HTR-8/SVneo (cell line): ENCODE measurements around the gene EDN2.

Source experiments
- DNase-seq: peaks from one replicate; pipeline ENCODE4 v3.0.0; 2011; ENCODE audit warnings: low spot score, mixed read lengths; ENCODE audit not compliant: insufficient read length
- FAIRE-seq: peaks from 2 replicates; lab custom pipeline; 2011; peaks lifted over from hg19 to GRCh38; lab: Jason Lieb, UNC

EDN2 gene

DNA sequence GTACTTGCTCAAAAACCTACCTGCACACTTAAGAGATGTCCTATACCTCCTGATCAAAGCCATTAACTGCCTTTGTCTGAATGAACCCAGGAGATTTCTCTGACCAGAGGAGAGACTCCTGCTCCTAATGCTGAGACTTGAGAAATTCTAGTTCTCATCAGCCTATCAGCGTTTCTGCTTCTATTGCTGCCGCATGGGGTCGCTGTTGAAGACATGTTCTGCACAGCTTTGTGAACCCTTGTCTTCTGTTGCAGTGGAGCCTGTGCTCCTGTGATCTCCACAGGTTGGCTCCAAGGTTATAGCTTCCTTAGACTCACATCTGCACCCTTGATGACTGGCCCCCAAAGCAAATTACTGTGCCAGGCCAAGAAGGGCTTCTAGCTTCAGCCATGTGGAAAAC is 40.2 kb downstream of the EDN2 start:
- no peak for DNase-seq

DNA sequence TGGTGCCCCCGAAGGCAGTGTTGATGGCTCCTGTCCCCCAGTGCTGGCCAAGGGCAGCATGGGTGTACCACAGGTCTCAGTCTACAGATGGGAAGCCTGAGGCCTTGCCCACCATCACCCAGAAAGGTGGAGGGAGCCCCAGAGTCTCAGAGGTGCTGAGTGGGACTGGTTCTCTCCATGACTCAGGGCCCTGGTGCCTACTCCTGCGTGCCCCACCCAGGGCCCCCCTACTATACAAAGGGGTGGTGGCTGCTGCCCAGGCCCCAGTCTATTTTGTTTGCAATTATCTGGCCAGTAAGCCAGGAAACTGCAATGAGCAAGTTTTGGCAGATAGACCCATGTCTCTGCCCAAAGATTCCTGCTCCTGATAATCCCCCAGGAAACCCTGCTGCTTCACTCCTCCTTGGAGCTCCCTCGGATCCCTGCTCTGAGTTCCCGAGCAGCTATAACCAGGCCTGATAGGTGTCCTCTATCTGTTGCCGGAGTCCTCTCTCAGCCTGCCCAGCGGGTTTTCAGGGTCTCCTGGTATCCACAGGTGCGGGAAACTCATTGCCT is 41.7 kb downstream of the EDN2 start:
- no peak for DNase-seq
- no peak for FAIRE-seq

More for the DNA sequence above, 40.2 kb downstream of the EDN2 start:
- FAIRE-seq = no peak

DNA sequence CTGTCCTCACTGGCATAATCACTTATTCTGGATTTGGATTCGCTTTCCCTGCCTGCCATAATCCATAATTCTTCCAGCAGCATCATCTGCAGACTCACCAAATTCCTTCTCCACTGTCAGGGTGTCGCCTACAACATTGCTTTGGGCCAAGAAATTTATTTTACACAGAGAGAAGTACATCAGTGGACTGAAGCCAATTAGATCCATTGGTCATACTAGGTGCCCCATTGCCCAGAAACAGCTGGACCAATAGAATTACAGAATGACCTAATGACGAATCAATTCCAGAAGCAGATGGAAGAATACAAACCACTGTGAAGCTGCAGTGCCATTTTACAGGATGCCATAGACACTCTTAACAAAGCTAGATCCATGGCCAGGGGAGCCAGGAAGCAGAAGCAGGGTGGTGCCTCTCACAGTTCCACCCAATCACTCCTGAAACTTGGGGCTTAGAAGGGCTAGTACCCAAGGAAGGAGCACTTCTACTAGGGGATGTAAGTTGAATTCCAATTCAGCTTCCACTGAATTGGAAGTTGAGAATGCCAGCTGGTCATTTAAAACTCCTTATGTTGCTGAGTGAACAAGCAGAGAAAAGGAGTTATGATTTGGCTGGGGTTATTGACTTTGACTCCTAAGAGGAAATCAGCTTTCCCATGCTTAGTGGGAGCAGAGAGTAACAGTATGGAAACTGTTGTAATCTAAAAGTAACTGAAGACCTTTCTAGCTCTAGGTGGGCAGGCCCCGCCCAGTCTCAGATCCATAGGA is 44.0 kb downstream of the EDN2 start:
- DNase-seq = no peak
- no peak for FAIRE-seq

DNA sequence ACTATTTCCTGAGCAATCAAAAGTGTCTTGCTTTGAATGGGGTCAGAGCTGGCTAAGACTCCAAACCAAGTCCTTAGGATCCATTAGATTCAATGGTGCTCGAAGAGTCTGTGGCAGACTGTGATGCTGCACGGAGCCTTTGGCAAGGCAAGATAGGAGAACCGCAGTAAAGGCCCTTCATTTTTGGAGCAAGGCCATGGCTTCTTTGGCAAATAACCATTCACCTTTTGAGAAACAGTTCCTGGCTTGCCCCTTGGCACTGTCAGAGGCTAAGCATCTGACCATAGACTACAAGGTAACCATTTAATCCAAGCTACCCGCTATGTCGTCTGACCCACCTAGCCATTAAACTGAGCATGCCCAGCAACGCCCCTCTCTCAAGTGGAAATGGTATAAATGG is 45.2 kb downstream of the EDN2 start:
- no peak for DNase-seq
- FAIRE-seq = no peak

DNA sequence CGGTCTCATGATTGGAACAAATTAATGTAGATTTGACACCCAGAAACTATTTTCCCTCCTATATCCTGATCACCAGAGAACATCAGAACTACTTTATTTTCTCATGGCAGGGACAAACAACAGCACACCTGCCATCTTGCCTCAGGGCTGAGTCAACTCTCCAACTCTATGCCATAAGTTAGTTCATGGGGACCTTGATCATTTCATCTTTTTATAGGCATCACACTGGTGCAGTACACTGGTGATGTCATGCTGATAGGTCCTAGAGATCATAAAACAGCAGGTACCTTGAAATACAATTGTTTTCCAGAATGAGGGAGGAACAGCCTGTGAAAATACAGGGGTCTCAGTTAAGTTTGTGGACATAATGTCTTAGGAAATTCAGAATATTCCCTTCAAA is 45.8 kb downstream of the EDN2 start:
- no peak for DNase-seq
- FAIRE-seq = no peak

DNA sequence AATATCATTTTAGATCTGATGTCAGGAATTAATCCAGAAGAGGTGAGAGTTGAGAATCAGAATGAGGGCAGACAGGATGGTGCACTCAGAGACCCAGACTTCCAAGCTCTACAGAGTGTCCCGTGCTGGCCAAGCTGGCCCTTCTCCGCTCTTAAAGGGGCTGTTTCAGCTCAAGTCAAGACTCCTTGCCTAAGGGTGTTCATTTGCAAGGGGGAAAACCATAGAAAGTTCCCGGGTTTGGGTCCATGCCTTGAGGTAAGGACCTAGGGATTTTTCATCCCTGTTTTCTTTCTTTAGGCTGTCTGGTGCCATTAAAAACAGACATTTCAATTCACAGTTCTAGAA is 47.5 kb downstream of the EDN2 start:
- no peak for FAIRE-seq

DNA sequence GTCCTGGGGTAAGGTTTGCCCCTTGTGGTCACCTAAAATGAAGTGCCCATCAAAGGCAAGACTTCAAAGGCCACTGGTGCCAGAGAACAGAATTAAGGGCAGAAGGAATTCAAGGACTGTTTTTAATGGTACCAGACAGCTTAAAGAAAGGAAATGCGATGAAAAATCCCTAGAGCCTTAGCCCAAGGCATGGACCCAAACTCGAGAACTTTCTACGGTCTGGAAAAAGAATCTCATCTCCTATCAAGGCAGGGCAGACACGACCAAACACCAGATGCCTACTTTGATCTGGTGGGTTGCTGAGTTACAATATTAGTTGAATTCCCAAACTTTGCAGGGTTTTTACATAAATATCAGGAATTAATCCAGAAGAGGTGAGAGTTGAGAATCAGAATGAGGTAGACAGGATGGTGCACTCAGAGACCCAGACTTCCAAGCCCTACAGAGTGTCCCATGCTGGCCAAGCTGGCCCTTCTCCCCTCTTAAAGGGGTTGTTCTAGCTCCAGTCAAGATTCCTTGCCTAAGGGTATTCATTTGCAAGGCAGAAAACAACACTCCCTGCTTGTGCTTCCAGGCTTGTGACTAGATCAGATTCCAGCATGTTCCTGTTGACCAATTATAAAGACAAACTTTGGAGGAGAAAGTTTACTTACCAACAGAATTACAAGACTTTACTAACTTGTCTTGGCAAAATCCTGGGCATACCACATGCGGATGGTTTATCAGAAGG is 48.0 kb downstream of the EDN2 start:
- no peak for FAIRE-seq
- no peak for DNase-seq

More for the DNA sequence above, 47.5 kb downstream of the EDN2 start:
- no peak for DNase-seq

DNA sequence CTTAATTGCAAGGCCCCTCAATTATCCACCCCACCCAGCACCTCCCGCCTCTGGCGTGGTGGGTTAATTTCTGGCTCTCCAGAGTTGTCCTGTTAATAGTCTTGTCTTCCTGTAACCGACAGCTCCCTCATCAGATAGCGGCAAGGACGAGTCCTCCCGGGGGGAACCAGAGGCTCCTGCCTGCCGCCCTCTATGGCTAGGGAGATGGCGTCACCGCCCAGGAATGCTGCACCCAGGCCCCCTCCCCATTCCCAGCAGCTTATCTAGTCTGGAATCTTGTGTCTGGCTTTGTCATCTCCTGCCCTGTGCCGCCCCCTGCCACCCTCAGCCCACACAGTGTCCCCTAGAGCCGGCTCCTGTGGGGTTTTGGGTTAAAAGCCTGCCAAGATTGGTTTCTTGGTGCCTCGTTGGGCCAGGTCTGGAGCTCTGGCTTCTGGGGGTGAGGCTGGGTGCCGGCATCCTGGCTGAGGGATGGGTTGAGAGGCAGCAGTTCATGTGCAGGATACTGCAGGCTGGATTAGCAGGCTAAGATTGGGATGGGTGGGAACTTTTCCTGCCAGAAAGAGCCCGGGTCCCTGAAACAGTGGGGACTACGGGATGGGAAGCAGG is 48.8 kb downstream of the EDN2 start:
- no peak for FAIRE-seq

DNA sequence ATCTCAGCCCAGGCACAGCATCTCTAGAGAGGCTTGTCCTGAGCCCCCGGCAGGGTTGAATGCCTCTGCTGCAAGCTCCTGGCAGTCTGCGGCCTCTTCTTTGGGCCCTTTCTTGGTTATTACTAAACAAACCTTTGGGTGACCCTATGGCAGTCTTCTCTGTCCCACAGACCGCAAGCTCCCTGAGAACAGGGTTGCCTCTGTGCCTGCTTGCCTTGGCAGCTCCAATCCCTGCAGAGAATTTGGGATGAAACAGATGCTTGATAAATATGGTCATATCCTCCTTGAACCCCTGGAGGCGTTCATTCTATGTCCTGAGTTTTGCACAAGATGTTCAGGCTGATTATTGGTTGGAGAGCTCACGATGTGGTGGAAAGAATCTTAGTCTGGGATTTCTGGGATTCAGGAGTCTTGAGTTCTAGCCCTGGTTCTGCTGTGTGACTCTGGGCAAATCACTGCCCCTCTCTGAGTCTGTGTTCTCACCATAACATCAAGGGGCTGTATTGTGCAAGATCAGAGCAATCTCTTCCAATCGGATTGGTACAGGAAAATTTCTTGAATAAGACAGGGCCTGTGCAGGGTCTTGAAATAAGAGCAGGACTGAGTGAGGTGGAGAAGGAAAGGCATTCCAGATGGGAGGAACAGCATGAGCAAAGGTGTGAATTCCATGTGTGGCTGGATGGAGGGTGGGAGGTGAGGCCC is 49.6 kb downstream of the EDN2 start:
- no peak for DNase-seq
- no peak for FAIRE-seq

More for the DNA sequence above, 48.8 kb downstream of the EDN2 start:
- DNase-seq = peak; percentile 62

DNA sequence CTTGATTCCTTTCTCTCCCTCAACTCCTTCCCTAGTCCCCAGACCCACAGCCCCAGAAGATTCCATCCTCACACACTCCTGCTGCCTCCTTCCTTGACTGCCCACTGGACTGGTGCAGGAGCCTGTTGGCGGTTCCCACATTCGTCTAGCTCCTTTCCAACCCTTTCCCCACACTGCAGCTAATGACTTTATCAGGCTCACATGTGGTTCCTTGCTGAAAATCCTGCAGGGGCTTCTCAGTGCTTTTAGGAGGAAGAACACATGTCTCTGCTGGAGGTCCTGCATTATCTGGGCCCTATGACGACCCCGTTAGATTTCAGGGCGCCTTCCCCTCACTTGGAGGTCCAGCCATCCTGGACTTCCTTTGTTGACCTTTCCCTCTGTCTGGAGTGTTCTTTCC is 50.2 kb downstream of the EDN2 start:
- no peak for FAIRE-seq
- no peak for DNase-seq

DNA sequence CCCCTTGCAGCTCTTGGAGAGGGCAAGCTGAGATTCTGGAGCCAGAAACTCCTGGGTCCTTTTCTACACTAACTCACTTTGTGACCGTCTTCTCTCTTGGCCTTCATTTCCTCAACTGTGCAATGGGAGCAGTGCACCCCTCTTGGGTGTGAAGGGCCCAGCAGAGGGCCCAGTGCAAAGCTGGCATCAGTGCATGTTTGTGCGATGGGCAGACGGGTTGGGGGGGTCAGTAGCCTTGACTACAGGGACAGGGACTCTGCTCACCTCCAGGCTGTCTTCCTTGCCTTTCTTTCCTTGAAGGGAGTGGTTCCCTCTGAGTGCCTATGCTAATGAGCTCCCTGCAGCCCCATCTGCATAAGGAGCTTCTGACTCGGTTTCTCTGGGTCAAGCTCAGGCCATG is 51.0 kb downstream of the EDN2 start:
- FAIRE-seq (no peak), DNase-seq (no peak)

DNA sequence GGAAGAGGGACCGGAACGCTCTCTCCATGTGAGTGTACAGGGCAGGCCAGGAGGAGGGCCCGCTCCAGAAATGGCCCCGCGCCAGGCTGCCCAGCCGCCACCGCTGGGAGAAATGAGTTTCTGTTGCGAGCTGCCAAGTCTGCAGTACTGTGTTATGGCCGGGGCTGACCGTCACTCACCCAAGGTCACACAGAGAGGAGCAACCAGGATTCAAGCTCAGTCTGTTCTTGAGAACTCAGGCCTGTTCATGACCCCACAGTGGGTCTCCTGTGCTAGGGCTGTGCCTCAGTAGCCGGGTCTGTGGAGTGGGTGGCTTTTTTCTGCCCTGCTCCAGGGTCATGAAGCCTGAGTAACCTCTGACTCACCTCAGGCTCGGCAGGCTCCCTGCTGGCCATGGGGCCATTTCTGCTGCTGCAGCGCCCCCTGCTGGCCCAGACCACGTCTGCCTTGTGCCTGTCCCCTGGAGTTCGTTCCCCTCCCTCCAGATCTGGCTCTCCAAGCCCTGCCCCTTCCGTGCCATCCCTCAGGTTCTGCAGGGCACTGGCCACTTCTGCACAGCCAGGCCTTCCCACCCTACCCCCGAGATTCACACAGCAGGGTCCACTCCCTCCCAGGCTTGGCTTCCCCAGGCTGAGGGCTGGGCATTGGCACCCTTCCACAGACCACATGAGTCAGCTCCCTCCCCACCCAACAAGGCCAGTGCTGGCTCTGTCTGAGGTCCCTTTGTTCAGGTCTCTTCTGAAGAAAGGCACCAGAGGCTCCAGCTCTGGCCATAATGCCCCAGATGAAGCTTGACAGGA is 51.8 kb downstream of the EDN2 start:
- peak; percentile 81 for FAIRE-seq
- peak; percentile 85 for DNase-seq

DNA sequence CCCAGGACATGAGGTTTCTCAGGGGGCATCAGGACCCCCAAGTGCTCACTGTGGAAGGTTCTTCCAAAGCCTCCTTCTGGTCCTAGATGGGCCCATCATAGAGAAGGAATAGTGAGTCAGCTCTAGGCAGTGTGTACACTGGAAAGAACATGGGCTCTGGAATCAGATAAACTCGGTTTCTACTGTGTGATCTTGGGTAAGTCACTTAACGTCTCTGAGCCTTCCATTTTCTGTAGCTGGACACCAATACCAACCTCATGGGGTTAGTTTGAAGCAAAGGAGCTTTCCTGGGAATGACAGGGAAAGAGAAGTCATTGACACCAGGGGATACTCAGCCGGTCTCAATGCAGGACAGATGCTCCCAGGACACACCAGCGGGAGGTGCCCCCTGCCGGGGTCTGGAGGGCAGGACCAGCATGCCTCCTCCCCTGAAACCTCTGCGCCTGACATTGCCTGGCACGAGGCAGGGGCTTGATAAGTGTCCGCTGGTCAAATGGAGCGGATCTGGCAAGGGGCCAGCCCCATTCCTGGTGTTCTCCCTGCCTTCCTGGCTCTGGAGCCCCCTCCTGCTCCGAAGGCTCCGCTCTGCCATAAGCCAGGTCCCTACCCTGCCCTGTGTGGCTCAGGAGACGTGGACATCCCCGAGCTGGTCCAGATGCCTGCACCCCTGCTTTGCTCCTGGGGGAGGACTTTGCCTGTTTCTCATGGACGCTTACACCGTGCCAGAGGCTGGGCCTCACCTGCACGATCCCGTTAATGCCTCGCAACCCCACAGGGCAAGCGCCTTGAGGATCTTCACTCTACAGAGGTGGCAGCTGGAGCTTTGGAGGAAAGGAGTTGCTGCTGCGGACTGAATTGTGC is 52.8 kb downstream of the EDN2 start:
- FAIRE-seq = no peak
- no peak for DNase-seq

DNA sequence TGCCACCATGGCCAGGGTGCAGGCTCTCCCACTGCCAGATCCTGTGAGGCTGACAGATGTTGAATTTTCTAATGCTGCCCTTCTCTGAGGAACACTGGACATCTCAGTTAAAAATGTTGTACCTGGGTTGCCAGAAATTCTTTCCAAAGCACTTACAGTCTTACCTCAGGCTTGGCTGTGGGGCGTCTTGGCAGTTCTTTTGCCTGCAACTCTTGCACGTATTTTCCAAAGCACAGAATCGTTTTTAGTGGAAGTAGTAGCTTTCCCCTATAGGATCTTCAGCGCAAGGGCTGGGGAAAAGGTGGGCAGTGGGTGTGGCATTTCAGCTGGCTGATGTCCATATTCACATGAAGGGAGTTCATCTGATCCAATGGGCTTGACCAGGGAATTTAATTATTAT is 53.9 kb downstream of the EDN2 start:
- FAIRE-seq (no peak), DNase-seq (no peak)

DNA sequence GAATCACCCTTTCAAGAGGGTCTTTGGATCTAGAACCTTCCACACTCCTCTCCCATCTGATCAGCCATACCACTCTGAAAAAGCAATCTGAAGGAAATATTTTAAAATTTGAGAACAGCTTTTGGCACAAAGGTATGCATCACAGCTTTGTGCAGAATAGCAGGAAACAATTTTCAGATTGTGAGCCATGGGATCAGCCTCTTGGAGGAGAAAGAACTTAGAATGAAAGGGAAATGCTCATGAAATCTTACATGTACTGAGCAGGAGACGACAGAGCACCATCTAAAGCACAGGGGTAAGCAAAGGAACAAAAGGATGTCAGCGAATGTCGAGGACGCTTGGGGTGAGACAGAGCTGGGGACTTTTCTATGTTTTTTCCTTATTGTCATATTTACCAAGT is 54.4 kb downstream of the EDN2 start:
- FAIRE-seq (no peak), DNase-seq (no peak)

DNA sequence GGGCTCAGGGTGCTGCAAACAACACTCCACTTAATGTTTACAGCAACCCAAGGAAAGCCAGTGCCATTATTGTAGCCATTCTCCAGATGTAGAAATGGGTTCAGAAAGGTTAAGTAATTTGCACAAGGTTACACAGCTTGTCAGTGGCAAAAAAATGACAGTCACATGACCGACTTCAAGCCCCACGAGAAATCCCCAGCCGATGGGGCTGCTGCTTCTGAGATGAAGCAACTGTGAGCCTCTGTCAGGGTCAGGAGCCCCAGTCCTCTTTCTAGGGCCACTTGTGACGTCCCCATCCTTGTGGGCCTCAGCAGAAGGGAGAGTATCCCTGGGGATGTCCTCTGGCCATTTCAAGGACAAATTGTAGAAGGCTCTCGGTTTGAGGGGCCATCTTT is 54.8 kb downstream of the EDN2 start:
- DNase-seq (no peak), FAIRE-seq (no peak)
